HG03097 (cell line): ENCODE results near the gene ADGRG1.

Experiments
- ATAC-seq: cut with Tn5 transposase; IDR thresholded peaks from one replicate; pipeline ENCODE4 v1.9.1; 2021; ENCODE audit not compliant: unreplicated experiment, low FRiP score

The ADGRG1 gene

GRCh38 chr16:57714047-57714446 lies 85.6 kb downstream of the ADGRG1 start:
- no peak for ATAC-seq
